Panc1 (cell line): Measurements from ENCODE around the gene ALDH1A3. TPM values are rescaled to one million over a fixed set of nuclear protein-coding genes. Genes with fewer than 3 reads are reported as not detected.

ENCODE experiments used
- ATAC-seq: fragments of 200-7000 bp; cut with Tn5 transposase; 2 replicates; pipeline ENCODE4 v1.9.1; 2020; ENCODE audit warnings: mild to moderate bottlenecking, moderate library complexity
- BruUV-seq: library from RNA; stranded (reverse); fragments of 400-500 nt; replicated peaks from 2 replicates; lab custom pipeline; 2021; lab: Mats Ljungman, UMichigan
- CTCF ChIA-PET: fragments of 300-600 bp; sonication (Branson Sonifier 250); formaldehyde crosslinking; loops from one replicate; lab custom pipeline; 2022; ENCODE audit warnings: antibody characterized with exemption; lab: Charles Lee
- POLR2A ChIA-PET: fragments of 300-600 bp; sonication (Branson Sonifier 250); formaldehyde crosslinking; loops from one replicate; lab custom pipeline; 2022; ENCODE audit warnings: antibody characterized with exemption; lab: Charles Lee
- DNase-seq: peaks from one replicate; pipeline ENCODE4 v3.0.0-alpha.2; 2010; ENCODE audit warnings: low read depth, low spot score
- H3K27ac ChIP-seq: 2 replicates; pipeline ENCODE4 v1.5.1; 2011; ENCODE audit warnings: mild to moderate bottlenecking, low read length, inconsistent platforms
- H3K27me3 ChIP-seq: fragments of 200-500 bp; sonication (Bioruptor generic); 2 replicates; pipeline ENCODE4 v1.6.0; 2014; ENCODE audit warnings: low read length, inconsistent platforms; ENCODE audit not compliant: control insufficient read depth, insufficient read depth
- H3K36me3 ChIP-seq: fragments of 200-500 bp; sonication (Bioruptor generic); 2 replicates; pipeline ENCODE4 v1.5.1; 2014; ENCODE audit warnings: inconsistent platforms, mild to moderate bottlenecking, low read length, moderate library complexity; ENCODE audit not compliant: control insufficient read depth, insufficient read depth
- H3K4me1 ChIP-seq: 2 replicates; pipeline ENCODE4 v1.5.1; 2011; ENCODE audit warnings: inconsistent platforms, mild to moderate bottlenecking, low read length, moderate library complexity; ENCODE audit not compliant: control insufficient read depth, insufficient read depth
- H3K4me3 ChIP-seq, 2 experiments: 2 replicates each; pipeline ENCODE4 v1.5.1; 2011 to 2012; ENCODE audit warnings: low read depth in 2 of 2, low read length in 2 of 2, mild to moderate bottlenecking in 2 of 2, inconsistent platforms in 1 of 2, moderate library complexity in 1 of 2
- H3K9me3 ChIP-seq: fragments of 200-500 bp; sonication (Bioruptor generic); 2 replicates; pipeline ENCODE4 v1.5.1; 2014; ENCODE audit warnings: low read depth, mild to moderate bottlenecking, inconsistent platforms, low read length, moderate library complexity; ENCODE audit not compliant: control insufficient read depth, insufficient read depth
- CTCF ChIP-seq: fragments of 450-650 bp; IDR thresholded peaks from 2 replicates; pipeline ENCODE4 v1.5.1; 2017; ENCODE audit warnings: mild to moderate bottlenecking
- POLR2AphosphoS5 ChIP-seq: IDR thresholded peaks from 2 replicates; pipeline ENCODE4 v1.6.1; 2012; ENCODE audit warnings: mild to moderate bottlenecking, low read depth, low read length, moderate library complexity
- REST ChIP-seq, 2 experiments: IDR thresholded peaks; 2 replicates each; pipeline ENCODE4 v1.6.1; 2011 to 2012; ENCODE audit warnings: low read depth in 2 of 2, control low read depth in 1 of 2, low read length in 1 of 2, mild to moderate bottlenecking in 1 of 2, moderate library complexity in 1 of 2; ENCODE audit not compliant: insufficient read depth in 1 of 2
- SIN3A ChIP-seq: IDR thresholded peaks from 2 replicates; pipeline ENCODE4 v1.6.1; 2012; ENCODE audit warnings: low read depth, mild to moderate bottlenecking, low read length, moderate library complexity, borderline replicate concordance; ENCODE audit not compliant: insufficient read depth
- TCF7L2 ChIP-seq: IDR thresholded peaks from 2 replicates; pipeline ENCODE4 v1.6.1; 2011; ENCODE audit warnings: mild to moderate bottlenecking, low read depth, low read length, inconsistent platforms
- in situ Hi-C: cut with HindIII; loops from 2 replicates; pipeline ENCODE4 v1.10.0; 2016; ENCODE audit warnings: low sequenced_read_pairs, low pct_unique_long_range_greater_than_20kb
- intact Hi-C: fragments of 100-400 bp; cut with micrococcal nuclease; formaldehyde crosslinking; loops from one replicate; pipeline ENCODE4 v1.10.0; 2022; ENCODE audit not compliant: unreplicated experiment
- total RNA-seq: library from RNA; stranded (reverse); gene quantifications from one replicate; pipeline ENCODE4 v1.2.1, GENCODE V29; 2021; ENCODE audit not compliant: unreplicated experiment

Gene ALDH1A3
- total RNA-seq, 1 experiment from 2014 or later, result 143 TPM

GRCh38 chr15:100900795-100901169 lies 21.2 kb downstream of the ALDH1A3 start:
- no peaks in the 10 kb centered on the region for H3K4me1 ChIP-seq
- DNase-seq (no peak), ATAC-seq (no peak)
- ChIA-PET POLR2A (no interaction called here), CTCF (no interaction called here)
- no TSS peak for BruUV-seq
- peaks cover 23% of the 10 kb centered on the region for H3K36me3 ChIP-seq
- TF ChIP-seq POLR2AphosphoS5 (no peak), SIN3A (no peak), TCF7L2 (no peak), CTCF (no peak)
- no peak overlapping the region for H3K4me3 ChIP-seq
- in situ Hi-C loops, result no loop called here
- no peaks in the 10 kb centered on the region for H3K27me3 ChIP-seq
- H3K9me3 ChIP-seq, result no peaks in the 10 kb centered on the region
- intact Hi-C loops, result no loop called here
- no peak overlapping the region for H3K27ac ChIP-seq

- TF ChIP-seq CTCF (no peak), SIN3A (no peak), TCF7L2 (no peak)
- intact Hi-C loops, result no loop called here
- no peak for ATAC-seq
- no peak overlapping the region for H3K4me3 ChIP-seq
- peaks cover 22% of the 10 kb centered on the region for H3K36me3 ChIP-seq
- BruUV-seq, result no TSS peak
- DNase-seq, result no peak
- in situ Hi-C loops, result no loop called here
- no peaks in the 10 kb centered on the region for H3K9me3 ChIP-seq
- POLR2A ChIA-PET, result no interaction called here
- CTCF ChIA-PET, result no interaction called here
- no peaks in the 10 kb centered on the region for H3K27me3 ChIP-seq
- no peaks in the 10 kb centered on the region for H3K4me1 ChIP-seq
- H3K27ac ChIP-seq, result no peak overlapping the region
Measured at GRCh38 chr15:100901296-100901695, 21.7 kb downstream of the ALDH1A3 start.

- Histone ChIP-seq H3K27me3 (no peaks in the 10 kb centered on the region), H3K9me3 (no peaks in the 10 kb centered on the region), H3K4me3 (no peak overlapping the region; a peak in 1 of 4 replicates), H3K4me1 (no peaks in the 10 kb centered on the region), H3K27ac (no peak overlapping the region), H3K36me3 (peaks cover 18% of the 10 kb centered on the region)
- intact Hi-C loops, result no loop called here
- CTCF ChIA-PET, result interaction anchor here (0.8 kb wide), 1 partner anchor 685 kb away, joined by 7 read pairs; no protein-coding TSS in a partner anchor
- ATAC-seq, result no peak
- in situ Hi-C loops, result no loop called here
- POLR2A ChIA-PET, result no interaction called here
- DNase-seq, result no peak
- TF ChIP-seq TCF7L2, result no peak
- TF ChIP-seq REST (IDR thresholded peaks at IDR 0.05; ENCODE audit: insufficient read depth in 1 of 2, low read depth in 2 of 2, low read length in 1 of 2), result no peak
- no peak for TF ChIP-seq SIN3A
- no peak for TF ChIP-seq POLR2AphosphoS5
- no peak for TF ChIP-seq CTCF
- BruUV-seq, result no TSS peak
Measured at GRCh38 chr15:100901702-100902435, 22.2 kb downstream of the ALDH1A3 start.
